Testis (tissue), 2 donors: Measurements from ENCODE around the gene FNDC3A.

Source experiments
- POLR2A ChIP-seq: fragments of 450-650 bp; IDR thresholded peaks from one replicate; pipeline ENCODE4 v1.6.1; 2017; ENCODE audit warnings: antibody characterized with exemption, mild to moderate bottlenecking, moderate library complexity
- TF ChIP-seq, protein P1 (sequence below), 3 experiments: fragments of 450-650 bp in 2 of 3; fragments of 200-600 bp in 1 of 3; sonication (generic) in 1 of 3; IDR thresholded peaks; one replicate each; pipeline ENCODE4 v1.5.1; 2016 to 2019; ENCODE audit warnings: antibody characterized with exemption in 3 of 3, mild to moderate bottlenecking in 2 of 3, moderate library complexity in 1 of 3

DNA sequence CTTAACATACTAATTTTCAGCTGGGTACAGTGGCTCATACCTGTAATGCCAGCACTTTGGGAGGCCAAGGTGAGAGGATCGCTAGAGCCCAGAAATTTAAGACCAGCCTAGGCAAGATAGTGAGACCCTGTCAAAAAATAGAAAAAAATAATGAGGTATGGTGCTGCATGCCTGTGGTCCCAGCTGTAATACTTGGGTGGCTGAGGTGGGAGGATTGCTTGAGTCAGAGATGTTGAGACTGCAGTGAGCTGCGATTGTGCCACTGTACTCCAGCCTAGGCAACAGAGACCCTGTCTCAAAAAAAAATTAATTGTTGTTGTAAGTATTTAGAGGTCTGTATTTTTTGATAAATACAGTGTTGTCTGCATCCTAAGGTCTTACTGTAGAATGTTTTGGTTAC, 66.8 kb downstream of the FNDC3A start:
- TF ChIP-seq POLR2A: no peak
- TF ChIP-seq, protein P1, sequence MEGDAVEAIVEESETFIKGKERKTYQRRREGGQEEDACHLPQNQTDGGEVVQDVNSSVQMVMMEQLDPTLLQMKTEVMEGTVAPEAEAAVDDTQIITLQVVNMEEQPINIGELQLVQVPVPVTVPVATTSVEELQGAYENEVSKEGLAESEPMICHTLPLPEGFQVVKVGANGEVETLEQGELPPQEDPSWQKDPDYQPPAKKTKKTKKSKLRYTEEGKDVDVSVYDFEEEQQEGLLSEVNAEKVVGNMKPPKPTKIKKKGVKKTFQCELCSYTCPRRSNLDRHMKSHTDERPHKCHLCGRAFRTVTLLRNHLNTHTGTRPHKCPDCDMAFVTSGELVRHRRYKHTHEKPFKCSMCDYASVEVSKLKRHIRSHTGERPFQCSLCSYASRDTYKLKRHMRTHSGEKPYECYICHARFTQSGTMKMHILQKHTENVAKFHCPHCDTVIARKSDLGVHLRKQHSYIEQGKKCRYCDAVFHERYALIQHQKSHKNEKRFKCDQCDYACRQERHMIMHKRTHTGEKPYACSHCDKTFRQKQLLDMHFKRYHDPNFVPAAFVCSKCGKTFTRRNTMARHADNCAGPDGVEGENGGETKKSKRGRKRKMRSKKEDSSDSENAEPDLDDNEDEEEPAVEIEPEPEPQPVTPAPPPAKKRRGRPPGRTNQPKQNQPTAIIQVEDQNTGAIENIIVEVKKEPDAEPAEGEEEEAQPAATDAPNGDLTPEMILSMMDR (IDR thresholded peaks at IDR 0.05): no peak
